ENCODE measurements around the gene PIK3CD. TPM values are rescaled to one million over a fixed set of nuclear protein-coding genes. Genes with fewer than 3 reads are reported as not detected.

PIK3CD gene
- total RNA-seq, result 3.0 TPM
- long read RNA-seq, partial matches to known transcripts, result 1 of 2 reads
- long read RNA-seq, other reads (novel, unspliced or antisense), result 1 of 2 reads

GRCh38 chr1:9651565-9652378 lies at the start of gene PIK3CD:
PIK3CD (plus strand) TSS chr1:9651731; CDS start chr1:9710456, 58,725 bp downstream.
- DNase-seq (ENCODE audit: low spot score), result peak; percentile 81

GRCh38 chr1:9601942-9602793 lies 49.4 kb upstream of the PIK3CD start:
- DNase-seq (ENCODE audit: low spot score), result no peak
- intact Hi-C loops (cut with DNase I), result no loop called here

More at GRCh38 chr1:9651565-9652378, at the start of gene PIK3CD:
- intact Hi-C loops (cut with DNase I), result no loop called here

GRCh38 chr1:9602794-9603167 lies 48.8 kb upstream of the PIK3CD start:
- intact Hi-C loops (cut with DNase I), result no loop called here
- DNase-seq (ENCODE audit: low spot score), result no peak

- no peak for DNase-seq (ENCODE audit: low spot score)
- intact Hi-C loops (cut with DNase I), result no loop called here
Measured at GRCh38 chr1:9603307-9603706, 48.2 kb upstream of the PIK3CD start.

GRCh38 chr1:9603766-9604753 lies 47.5 kb upstream of the PIK3CD start:
- no peak for DNase-seq (ENCODE audit: low spot score)
- intact Hi-C loops (cut with DNase I), result no loop called here

- DNase-seq (ENCODE audit: low spot score), result no peak
- intact Hi-C loops (cut with DNase I), result no loop called here
Measured at GRCh38 chr1:9604836-9605235, 46.7 kb upstream of the PIK3CD start.

- DNase-seq (ENCODE audit: low spot score), result no peak
- intact Hi-C loops (cut with DNase I), result no loop called here
Measured at GRCh38 chr1:9605946-9606455, 45.5 kb upstream of the PIK3CD start.

GRCh38 chr1:9606458-9606857 lies 45.1 kb upstream of the PIK3CD start:
- intact Hi-C loops (cut with DNase I), result no loop called here
- no peak for DNase-seq (ENCODE audit: low spot score)

- intact Hi-C loops (cut with DNase I), result no loop called here
- DNase-seq (ENCODE audit: low spot score), result no peak
Measured at GRCh38 chr1:9606948-9607347, 44.6 kb upstream of the PIK3CD start.

- DNase-seq (ENCODE audit: low spot score), result no peak
- intact Hi-C loops (cut with DNase I), result no loop called here
Measured at GRCh38 chr1:9607352-9607751, 44.2 kb upstream of the PIK3CD start.

- DNase-seq (ENCODE audit: low spot score), result no peak
- intact Hi-C loops (cut with DNase I), result no loop called here
Measured at GRCh38 chr1:9609998-9610397, 41.5 kb upstream of the PIK3CD start.

- intact Hi-C loops (cut with DNase I), result no loop called here
- no peak for DNase-seq (ENCODE audit: low spot score)
Measured at GRCh38 chr1:9610548-9610947, 41.0 kb upstream of the PIK3CD start.

- intact Hi-C loops (cut with DNase I), result no loop called here
- no peak for DNase-seq (ENCODE audit: low spot score)
Measured at GRCh38 chr1:9611716-9612115, 39.8 kb upstream of the PIK3CD start.

- DNase-seq (ENCODE audit: low spot score), result no peak
- intact Hi-C loops (cut with DNase I), result no loop called here
Measured at GRCh38 chr1:9612162-9612845, 39.2 kb upstream of the PIK3CD start.

GRCh38 chr1:9612871-9613624 lies 38.5 kb upstream of the PIK3CD start:
- intact Hi-C loops (cut with DNase I), result no loop called here
- no peak for DNase-seq (ENCODE audit: low spot score)

GRCh38 chr1:9613625-9614299 lies 37.8 kb upstream of the PIK3CD start:
- DNase-seq (ENCODE audit: low spot score), result no peak
- intact Hi-C loops (cut with DNase I), result no loop called here

- intact Hi-C loops (cut with DNase I), result no loop called here
- no peak for DNase-seq (ENCODE audit: low spot score)
Measured at GRCh38 chr1:9615316-9616063, 36.0 kb upstream of the PIK3CD start.

Data from cardiac septum (tissue), 1 donor.